ENCODE measurements around the gene PKN1. TPM values are rescaled to one million over a fixed set of nuclear protein-coding genes. Genes with fewer than 3 reads are reported as not detected.
"Not testable (repeated sequence)": the region's sequence is repeated elsewhere in the genome, so short reads cannot be mapped to it uniquely, and the experiment has no call there.

PKN1 gene
- total RNA-seq, 1 donor = 118 TPM

- no peaks in the 10 kb centered on the region for H3K27me3 ChIP-seq (ENCODE audit: insufficient read depth, low read length)
- no peaks in the 10 kb centered on the region for H3K9me3 ChIP-seq (ENCODE audit: low read depth, low read length)
- H3K4me1 ChIP-seq (ENCODE audit: insufficient read depth, low read length) = peaks cover 24% of the 10 kb centered on the region
- H3K4me3 ChIP-seq (ENCODE audit: low read length) = peak within 1 kb of the TSS; percentile 45
Observed at GRCh38 chr19:14496029-14496833, 63.1 kb downstream of the PKN1 start, which contains the start of gene GIPC1. Gene GIPC1, minus strand, starts transcription at chr19:14496127. Its CDS starts 13,151 bp downstream, at chr19:14482976.

- no peaks in the 10 kb centered on the region for H3K9me3 ChIP-seq (ENCODE audit: low read depth, low read length)
- H3K4me3 ChIP-seq (ENCODE audit: low read length) = no peak overlapping the region
- H3K27me3 ChIP-seq (ENCODE audit: insufficient read depth, low read length) = no peaks in the 10 kb centered on the region
Observed at GRCh38 chr19:14496834-14497227, 63.7 kb downstream of the PKN1 start.

GRCh38 chr19:14497228-14497921 is 64.3 kb downstream of the PKN1 start:
- H3K4me3 ChIP-seq (ENCODE audit: low read length) = no peak overlapping the region
- peaks cover 24% of the 10 kb centered on the region for H3K4me1 ChIP-seq (ENCODE audit: insufficient read depth, low read length)
- no peaks in the 10 kb centered on the region for H3K9me3 ChIP-seq (ENCODE audit: low read depth, low read length)
- H3K27me3 ChIP-seq (ENCODE audit: insufficient read depth, low read length) = no peaks in the 10 kb centered on the region

More at GRCh38 chr19:14496834-14497227, 63.7 kb downstream of the PKN1 start:
- peaks cover 24% of the 10 kb centered on the region for H3K4me1 ChIP-seq (ENCODE audit: insufficient read depth, low read length)

- no peaks in the 10 kb centered on the region for H3K27me3 ChIP-seq (ENCODE audit: insufficient read depth, low read length)
- no peak overlapping the region for H3K4me3 ChIP-seq (ENCODE audit: low read length)
- H3K9me3 ChIP-seq (ENCODE audit: low read depth, low read length) = no peaks in the 10 kb centered on the region
- peaks cover 26% of the 10 kb centered on the region for H3K4me1 ChIP-seq (ENCODE audit: insufficient read depth, low read length)
Observed at GRCh38 chr19:14502334-14503092, 69.4 kb downstream of the PKN1 start.

GRCh38 chr19:14503285-14503684 is 70.2 kb downstream of the PKN1 start:
- peaks cover 31% of the 10 kb centered on the region for H3K4me1 ChIP-seq (ENCODE audit: insufficient read depth, low read length)
- no peak overlapping the region for H3K4me3 ChIP-seq (ENCODE audit: low read length)
- H3K27me3 ChIP-seq (ENCODE audit: insufficient read depth, low read length) = no peaks in the 10 kb centered on the region

GRCh38 chr19:14504575-14504974 is 71.5 kb downstream of the PKN1 start:
- peaks cover 44% of the 10 kb centered on the region for H3K4me1 ChIP-seq (ENCODE audit: insufficient read depth, low read length)
- H3K27me3 ChIP-seq (ENCODE audit: insufficient read depth, low read length); H3K9me3 ChIP-seq (ENCODE audit: low read depth, low read length); H3K4me3 ChIP-seq (ENCODE audit: low read length): not testable (repeated sequence)

More at GRCh38 chr19:14503285-14503684, 70.2 kb downstream of the PKN1 start:
- H3K9me3 ChIP-seq (ENCODE audit: low read depth, low read length) = no peaks in the 10 kb centered on the region

GRCh38 chr19:14505488-14506239 is 72.6 kb downstream of the PKN1 start:
- Histone ChIP-seq H3K4me1 (ENCODE audit: insufficient read depth, low read length) (peaks cover 55% of the 10 kb centered on the region), H3K4me3 (ENCODE audit: low read length) (no peak overlapping the region), H3K9me3 (ENCODE audit: low read depth, low read length) (no peaks in the 10 kb centered on the region), H3K27me3 (ENCODE audit: insufficient read depth, low read length) (no peaks in the 10 kb centered on the region)

GRCh38 chr19:14507704-14508542 is 74.8 kb downstream of the PKN1 start:
- no peak overlapping the region for H3K4me3 ChIP-seq (ENCODE audit: low read length)
- H3K27me3 ChIP-seq (ENCODE audit: insufficient read depth, low read length) = no peaks in the 10 kb centered on the region
- peaks cover 65% of the 10 kb centered on the region for H3K4me1 ChIP-seq (ENCODE audit: insufficient read depth, low read length)
- H3K9me3 ChIP-seq (ENCODE audit: low read depth, low read length) = no peaks in the 10 kb centered on the region

GRCh38 chr19:14510311-14511228 is 77.5 kb downstream of the PKN1 start:
- H3K4me1 ChIP-seq (ENCODE audit: insufficient read depth, low read length) = peaks cover 64% of the 10 kb centered on the region
- H3K9me3 ChIP-seq (ENCODE audit: low read depth, low read length) = no peaks in the 10 kb centered on the region
- H3K27me3 ChIP-seq (ENCODE audit: insufficient read depth, low read length) = no peaks in the 10 kb centered on the region
- H3K4me3 ChIP-seq (ENCODE audit: low read length) = no peak overlapping the region

GRCh38 chr19:14511229-14511593 is 78.1 kb downstream of the PKN1 start:
- H3K4me1 ChIP-seq (ENCODE audit: insufficient read depth, low read length) = peaks cover 64% of the 10 kb centered on the region
- H3K9me3 ChIP-seq (ENCODE audit: low read depth, low read length) = no peaks in the 10 kb centered on the region
- H3K27me3 ChIP-seq (ENCODE audit: insufficient read depth, low read length) = no peaks in the 10 kb centered on the region
- H3K4me3 ChIP-seq (ENCODE audit: low read length) = no peak overlapping the region

GRCh38 chr19:14512406-14512961 is 79.4 kb downstream of the PKN1 start:
- H3K9me3 ChIP-seq (ENCODE audit: low read depth, low read length) = no peaks in the 10 kb centered on the region
- no peaks in the 10 kb centered on the region for H3K27me3 ChIP-seq (ENCODE audit: insufficient read depth, low read length)
- H3K4me3 ChIP-seq (ENCODE audit: low read length) = no peak overlapping the region
- peaks cover 67% of the 10 kb centered on the region for H3K4me1 ChIP-seq (ENCODE audit: insufficient read depth, low read length)

- H3K27me3 ChIP-seq (ENCODE audit: insufficient read depth, low read length) = no peaks in the 10 kb centered on the region
- no peaks in the 10 kb centered on the region for H3K9me3 ChIP-seq (ENCODE audit: low read depth, low read length)
- no peak overlapping the region for H3K4me3 ChIP-seq (ENCODE audit: low read length)
- peaks cover 56% of the 10 kb centered on the region for H3K4me1 ChIP-seq (ENCODE audit: insufficient read depth, low read length)
Observed at GRCh38 chr19:14514215-14514863, 81.2 kb downstream of the PKN1 start.

Data from mononuclear cell (primary cell).